Heart left ventricle (tissue), 13 donors: ENCODE results near the gene AGXT2.

ENCODE experiments used
- POLR2A ChIP-seq, 2 donors: fragments of 450-650 bp; IDR thresholded peaks; one replicate each; pipeline ENCODE4 v1.6.1; 2017; ENCODE audit warnings: antibody characterized with exemption in 2 of 2, mild to moderate bottlenecking in 2 of 2, moderate library complexity in 2 of 2
- TF ChIP-seq, protein P1 (sequence below), 12 donors: fragments of 200-600 bp; sonication (generic) in 4 of 12; IDR thresholded peaks; one replicate each; pipeline versions ENCODE4 v1.5.0 to v1.8.0; 2018 to 2022; ENCODE audit warnings: antibody characterized with exemption in 12 of 12, mild to moderate bottlenecking in 5 of 12
- donor health status: ischemic (EF 13 %, LVEDD 7.1; RV severe dilation, severe dysfunction).
- donor health status: DM: no; HTN: yes; CAD: no.
- donor health status: DM: no; HTN: no; CAD: no.
- donor health status: ischemic (EF 25% LVEDD 6.9; RV normal size, moderate dysfunction).
- donor health status: ischemic (EF 25% LVEDD 5.7; RV mildly dilated, moderate dysfunction).
- donor health status: ischemic (EF 35%, LVEDD 5.7; RV mildly dilated, moderate dysfunction).
- donor health status: nonischemic (EF 11% LVEDD 7.7; RV severe dilation, severe dysfunction).
- donor health status: DM: yes; HTN: yes; CAD: no.
- donor health status: PGD.
- donor health status: ischemic (EF 29% LVEDD 5.4; RV normal size, mild dysfunction).
- donor health status: nonischemic (EF 23%, LVEDD 6.1; RV moderate dilation, normal function).

GRCh38 chr5:35082530-35082929, 34.8 kb upstream of the AGXT2 start:
- TF ChIP-seq, protein P1, sequence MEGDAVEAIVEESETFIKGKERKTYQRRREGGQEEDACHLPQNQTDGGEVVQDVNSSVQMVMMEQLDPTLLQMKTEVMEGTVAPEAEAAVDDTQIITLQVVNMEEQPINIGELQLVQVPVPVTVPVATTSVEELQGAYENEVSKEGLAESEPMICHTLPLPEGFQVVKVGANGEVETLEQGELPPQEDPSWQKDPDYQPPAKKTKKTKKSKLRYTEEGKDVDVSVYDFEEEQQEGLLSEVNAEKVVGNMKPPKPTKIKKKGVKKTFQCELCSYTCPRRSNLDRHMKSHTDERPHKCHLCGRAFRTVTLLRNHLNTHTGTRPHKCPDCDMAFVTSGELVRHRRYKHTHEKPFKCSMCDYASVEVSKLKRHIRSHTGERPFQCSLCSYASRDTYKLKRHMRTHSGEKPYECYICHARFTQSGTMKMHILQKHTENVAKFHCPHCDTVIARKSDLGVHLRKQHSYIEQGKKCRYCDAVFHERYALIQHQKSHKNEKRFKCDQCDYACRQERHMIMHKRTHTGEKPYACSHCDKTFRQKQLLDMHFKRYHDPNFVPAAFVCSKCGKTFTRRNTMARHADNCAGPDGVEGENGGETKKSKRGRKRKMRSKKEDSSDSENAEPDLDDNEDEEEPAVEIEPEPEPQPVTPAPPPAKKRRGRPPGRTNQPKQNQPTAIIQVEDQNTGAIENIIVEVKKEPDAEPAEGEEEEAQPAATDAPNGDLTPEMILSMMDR (IDR thresholded peaks at IDR 0.05), result no peak
- no peak for TF ChIP-seq POLR2A (IDR thresholded peaks at IDR 0.05)
